ENCODE measurements around the gene SMPD4.
"Not testable (repeated sequence)": the region's sequence is repeated elsewhere in the genome, so short reads cannot be mapped to it uniquely, and the experiment has no call there.

The SMPD4 gene

DNA sequence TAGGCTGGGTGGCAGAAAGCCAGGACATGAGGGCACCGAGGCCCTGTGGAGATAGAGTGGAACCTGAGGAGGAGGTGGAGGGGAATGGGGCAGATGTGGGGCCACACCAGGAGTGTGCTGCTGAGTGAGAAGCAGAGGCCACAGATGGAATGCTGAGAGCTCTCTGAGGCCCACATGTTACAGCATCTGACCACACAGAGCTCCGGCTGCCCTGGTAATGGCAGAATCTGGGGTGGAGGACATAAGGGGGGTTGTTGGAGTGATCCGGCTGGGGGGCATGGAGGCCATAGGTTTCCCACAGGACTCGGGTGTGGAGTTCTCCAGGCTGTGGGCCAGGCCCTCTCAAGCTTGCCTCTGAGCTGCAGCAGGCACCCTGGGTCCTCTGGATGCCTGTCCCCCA lies 4.5 kb upstream of the SMPD4 start:
- no peak for DNase-seq

DNA sequence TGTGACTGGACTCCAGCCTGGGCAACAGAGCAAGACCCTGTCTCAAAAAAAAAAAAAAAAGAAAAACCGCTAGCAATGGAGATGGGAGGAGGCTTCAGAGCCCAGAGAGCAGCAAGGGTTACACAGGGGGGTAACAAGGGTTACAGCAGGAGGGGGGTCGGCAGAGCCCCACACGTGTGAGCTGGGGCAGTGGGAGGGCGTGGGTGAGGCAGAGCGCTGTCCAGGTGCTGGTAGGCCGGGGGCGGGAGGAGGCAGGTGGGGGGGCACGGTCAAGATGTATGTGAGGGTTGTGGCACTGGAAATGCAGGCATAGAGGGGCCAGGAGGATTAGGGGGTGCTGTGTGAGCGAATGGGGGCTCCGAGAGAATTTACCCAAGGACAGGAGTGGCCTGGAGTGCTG lies 4.0 kb upstream of the SMPD4 start:
- no peak for DNase-seq

DNA sequence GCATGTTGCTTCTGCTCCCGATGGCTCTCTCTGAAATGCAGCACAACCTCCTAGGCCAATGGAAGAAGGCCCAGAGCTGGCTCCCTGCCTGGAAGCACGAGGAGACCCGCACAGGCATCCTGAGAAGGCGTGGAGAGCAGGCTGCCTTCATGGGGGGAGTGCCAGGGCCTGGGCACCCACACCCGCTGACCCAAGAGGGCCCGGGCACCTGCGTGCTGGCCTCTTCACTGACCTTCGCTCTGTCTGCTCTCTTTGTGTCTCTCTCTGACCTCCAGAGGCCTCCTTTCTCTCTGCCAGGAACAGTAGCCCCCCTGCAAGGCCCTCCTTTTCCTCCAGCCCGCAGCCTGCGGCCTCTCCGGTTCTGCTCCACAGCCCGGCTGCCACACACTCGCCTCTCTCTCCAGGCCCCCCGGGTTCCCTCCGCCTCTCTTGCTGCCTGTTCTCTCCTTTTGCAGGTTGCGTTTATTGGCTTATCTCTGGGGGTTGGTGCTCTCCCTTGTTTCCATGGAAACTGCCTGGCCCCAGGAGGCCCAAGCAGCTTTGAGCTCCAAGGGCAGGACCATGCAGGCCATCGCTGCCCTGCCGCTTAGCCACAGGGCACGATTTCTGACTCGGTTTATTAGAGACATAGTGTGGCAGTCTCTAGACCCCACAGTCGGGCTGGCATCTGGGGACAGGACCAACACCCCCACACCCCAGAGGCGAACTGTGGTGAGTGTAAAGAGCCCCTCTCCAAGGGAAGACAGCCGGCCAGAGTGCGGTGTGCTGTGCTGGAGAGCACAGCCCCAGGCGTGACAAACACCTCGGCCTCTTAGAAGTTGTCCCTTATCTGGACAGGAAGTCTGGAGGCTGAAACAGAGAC lies 2.3 kb upstream of the SMPD4 start:
- DNase-seq = no peak

DNA sequence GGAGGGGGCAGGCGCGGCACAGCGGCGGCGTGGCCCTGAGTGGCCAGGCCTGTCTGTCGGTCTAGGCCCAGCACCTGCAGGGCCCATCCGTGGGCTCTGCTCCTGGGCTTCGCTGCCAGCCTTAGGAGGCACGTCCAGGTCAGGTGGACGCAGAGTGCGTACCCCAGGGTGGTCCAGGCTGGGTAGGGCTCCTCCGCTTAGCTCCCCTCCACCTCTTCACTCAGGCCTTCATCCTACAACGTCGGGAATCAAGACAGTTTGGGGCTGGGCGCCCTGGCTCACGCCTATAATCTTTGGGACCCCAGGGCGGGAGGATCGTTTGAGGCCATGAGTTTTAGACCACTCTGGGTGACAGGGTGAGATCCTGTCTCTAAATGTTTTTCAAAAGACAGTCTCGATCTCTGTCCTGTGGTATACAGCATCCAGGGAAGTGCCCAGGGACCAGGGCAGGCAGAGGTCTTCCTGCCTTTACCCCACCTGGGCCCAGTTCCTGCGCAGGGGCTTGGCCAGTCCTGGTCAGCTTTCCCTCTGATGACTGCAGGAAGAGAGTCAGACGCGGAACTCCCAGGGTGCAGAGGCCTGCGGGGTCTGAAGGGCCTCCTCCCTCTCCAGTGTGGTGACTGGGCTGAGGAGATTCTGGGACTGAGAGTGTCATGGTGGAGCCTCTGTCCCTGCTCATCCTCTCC lies 1.6 kb upstream of the SMPD4 start:
- not testable (repeated sequence) for DNase-seq

DNA sequence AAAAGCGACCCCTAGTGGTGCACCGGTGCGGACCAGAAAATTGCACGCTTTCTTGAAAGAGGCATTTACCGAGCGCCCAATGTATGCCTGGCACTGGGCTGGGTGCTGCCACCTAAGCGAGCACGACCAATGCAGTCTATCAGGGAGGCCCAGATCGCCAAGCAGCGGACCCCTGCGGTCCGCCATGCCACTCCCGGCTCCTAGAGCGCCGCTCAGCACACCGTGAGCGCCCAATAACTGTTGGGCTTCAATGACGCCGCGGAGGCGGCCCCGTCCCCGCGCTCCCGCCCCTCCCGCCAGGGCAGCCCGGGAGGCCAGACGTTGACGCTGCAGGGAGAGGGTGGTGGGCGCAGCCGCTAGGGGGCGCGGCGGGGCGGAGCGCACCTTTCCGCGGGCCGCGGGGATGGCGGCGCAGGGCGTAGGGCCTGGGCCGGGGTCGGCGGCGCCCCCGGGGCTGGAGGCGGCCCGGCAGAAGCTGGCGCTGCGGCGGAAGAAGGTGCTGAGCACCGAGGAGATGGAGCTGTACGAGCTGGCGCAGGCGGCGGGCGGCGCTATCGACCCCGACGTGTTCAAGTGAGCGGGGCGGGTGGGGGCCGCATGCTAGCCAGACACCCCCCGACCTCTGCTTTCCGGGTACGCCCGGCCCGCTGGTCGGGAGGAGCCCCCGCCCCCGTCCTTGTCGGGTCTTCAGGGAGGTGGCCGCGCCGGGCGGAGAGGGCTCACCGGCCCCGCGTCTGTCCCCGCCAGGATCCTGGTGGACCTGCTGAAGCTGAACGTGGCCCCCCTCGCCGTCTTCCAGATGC lies 679 bp upstream of the SMPD4 start, which contains the start of gene MZT2B:
Gene MZT2B, plus strand, starts transcription at position 383 of the 803 bp plus-strand sequence. Its CDS starts 21 bp downstream, at position 404.
- peak; percentile 95 for DNase-seq

DNA sequence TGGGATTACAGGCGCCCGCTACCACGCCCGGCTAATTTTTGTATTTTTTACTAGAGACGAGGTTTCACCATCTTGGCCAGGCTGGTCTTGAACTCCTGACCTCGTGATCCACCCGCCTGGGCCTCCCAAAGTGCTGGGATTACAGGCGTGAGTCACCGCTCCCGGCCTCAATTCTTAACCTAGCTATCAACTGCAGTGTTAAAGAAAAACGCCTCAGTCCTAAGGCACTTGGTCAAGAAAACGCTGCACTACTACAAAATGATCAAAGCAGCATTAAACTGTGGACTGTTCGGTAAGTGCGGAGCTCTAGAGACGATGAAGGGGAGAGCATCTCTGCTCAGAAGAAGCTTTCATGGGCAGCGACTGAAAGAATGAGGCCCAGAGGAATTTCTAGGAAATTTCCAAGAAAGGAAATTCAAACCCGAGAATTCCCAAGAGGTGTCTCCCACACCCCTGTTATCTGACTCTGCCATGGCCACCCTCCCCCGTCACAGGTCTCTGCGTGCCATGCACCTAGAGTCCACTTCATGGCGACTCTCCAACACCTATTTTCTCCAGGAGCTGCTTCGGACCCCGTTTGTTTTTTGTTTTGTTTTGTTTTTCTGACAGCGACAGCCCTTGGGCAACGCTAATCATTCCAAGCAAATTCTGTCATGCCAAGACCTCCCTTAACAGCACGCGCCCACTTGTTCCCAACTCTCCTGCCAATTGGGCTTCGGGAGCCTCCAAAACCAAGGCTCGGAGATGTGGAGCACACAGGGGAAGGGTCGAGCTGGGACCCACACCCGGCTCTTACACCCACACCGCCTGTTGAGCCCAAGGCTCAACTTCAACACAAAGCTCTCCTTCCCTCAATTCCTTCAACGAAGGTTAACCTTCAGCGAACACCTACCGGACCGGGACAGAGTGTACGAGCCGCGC lies 738 bp downstream of the SMPD4 start:
- not testable (repeated sequence) for DNase-seq

DNA sequence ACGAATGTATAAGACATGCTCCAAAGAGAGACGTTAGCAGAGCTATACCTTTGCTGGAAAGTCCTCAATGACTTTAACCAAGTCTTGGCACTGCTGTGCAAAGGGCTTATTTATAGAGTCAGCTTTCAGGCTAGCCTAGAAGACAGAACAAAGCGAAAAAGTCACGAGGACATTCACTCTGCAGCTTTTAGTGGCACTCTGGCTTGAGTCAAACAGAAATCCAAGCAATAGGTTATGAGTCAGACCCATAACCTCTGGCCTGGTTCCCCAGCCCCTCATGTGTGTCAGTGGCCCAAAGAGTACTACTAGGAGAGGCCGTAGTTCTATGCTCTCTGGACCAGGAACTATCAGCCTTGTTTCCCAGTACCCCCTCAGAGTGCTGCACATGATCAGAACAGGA lies 6.5 kb downstream of the SMPD4 start:
- peak; percentile 63 for DNase-seq

DNA sequence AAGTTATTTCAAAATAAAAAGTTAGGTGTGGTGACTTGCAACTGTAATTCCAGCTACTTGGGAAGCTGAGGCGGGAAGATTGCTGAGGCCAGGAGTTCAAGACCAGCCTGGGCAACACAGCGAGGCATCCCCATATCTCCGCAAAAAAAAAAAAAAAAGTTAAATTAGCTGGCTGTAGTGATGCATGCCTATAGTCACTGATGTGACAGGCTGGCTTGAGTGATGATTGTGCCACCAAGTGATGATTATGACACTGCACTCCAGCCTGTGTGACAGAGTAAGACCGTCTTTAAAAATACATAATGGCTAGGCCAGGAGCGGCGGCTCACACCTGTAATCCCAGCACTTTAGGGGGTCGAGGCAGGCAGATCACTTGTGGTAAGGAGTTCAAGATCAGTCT lies 11.5 kb downstream of the SMPD4 start:
- no peak for DNase-seq

DNA sequence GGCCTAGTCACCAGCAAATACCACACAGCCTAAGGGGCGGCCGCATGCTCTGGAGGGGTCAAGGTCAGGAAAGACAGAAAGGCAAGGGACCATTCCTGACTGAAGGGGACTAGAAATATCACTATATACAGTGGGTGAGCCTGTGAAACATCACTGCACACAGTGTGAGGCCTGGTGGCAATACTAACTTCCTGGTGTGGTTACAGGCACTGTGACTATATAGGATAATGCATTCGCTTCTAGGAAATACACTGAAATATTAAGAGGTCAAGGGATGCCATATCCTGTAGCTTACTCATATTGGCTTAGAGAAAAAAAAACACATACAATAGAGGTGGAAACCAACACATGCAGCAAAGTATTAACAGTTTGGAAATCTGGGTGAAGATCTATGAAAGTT lies 12.2 kb downstream of the SMPD4 start:
- DNase-seq = peak; percentile 28

DNA sequence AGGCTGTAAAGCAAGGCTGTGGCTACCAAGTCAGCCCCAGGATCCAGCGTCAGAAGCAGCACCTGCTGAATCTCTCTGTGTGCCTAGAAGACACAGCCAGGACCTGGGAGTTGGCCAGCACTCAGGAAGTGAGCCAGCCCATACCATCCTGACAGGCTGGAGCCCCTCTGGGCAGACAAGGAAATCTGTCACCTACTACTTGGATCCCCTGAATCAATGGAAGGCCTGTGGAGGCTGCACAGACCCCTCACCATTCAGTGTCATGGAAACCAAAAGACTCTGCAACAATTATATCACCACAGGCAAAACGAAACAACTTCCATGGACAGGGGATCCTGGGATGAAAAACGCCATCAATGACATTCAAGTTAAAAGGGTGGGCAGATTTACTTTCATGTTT lies 14.8 kb downstream of the SMPD4 start:
- not testable (repeated sequence) for DNase-seq

DNA sequence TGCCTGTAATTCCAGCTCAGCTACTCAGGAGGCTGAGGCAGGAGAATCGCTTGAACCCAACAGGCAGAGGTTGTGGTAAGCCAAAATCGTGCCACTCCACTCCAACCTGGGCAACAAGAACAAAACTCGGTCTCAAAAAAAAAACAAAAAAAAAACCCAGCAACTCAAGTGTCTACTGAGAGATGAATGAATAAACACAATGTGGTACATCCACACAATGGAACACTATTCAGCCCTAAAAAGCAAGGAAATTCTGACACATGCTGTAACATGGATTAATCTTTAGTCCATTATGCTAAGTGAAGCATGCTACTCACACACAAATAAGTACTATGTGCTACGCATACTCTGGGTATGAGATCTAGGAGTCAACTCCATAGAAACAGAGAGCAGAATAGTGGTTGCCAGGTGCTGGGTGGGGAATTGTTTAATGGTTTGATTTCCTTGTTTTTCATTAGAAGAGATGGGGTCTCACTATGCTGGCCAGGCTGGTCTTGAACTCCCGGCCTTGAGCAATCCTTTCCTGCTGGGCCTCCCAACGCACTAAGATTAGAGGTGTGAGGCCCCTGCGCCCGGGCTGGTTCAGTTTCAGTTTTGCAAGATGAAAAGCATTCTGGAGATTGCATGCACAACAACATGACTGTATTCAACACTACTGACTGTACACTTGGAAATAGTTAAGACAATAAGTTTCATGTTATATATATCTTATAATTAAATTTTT lies 15.9 kb downstream of the SMPD4 start:
- no peak for DNase-seq

DNA sequence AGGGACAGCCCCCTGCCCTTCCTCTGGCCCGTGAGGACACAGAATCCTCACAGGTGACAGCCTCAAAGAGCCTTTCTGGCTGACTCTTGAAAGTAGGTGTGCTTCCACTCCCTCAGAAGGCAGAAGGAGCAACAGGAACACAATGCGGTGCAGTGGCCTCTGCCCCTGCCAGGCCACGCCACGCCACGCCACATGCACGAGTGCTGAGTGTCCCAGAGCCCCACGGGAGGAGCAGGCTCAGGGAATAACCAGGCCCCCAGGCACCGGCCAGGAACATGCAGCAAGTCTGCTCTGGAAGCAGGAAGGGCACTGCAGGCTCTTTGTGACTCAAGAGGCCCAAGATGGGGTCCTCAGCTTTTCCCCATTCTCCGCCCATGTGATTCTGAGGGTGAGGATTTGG lies 18.4 kb downstream of the SMPD4 start:
- DNase-seq = no peak

DNA sequence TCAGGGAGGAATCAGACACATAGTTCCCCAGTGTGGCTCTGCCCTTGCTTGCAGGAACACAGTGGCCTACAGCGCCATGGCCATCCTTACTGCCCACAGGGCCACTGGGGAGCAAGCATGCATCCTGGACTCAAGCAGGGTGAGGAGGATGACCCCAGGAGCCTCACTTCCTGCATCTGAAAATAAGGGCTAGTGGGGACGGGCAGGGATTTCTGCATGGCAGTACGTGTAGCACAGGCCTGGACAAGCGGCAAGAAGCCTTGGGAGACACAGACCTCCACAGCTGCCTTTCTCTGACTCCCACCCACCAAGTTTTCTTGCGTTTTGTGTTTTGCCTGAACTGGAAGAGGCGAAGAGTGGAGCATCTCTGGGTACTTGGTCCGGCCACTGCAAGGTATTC lies 18.9 kb downstream of the SMPD4 start:
- DNase-seq = not testable (repeated sequence)

DNA sequence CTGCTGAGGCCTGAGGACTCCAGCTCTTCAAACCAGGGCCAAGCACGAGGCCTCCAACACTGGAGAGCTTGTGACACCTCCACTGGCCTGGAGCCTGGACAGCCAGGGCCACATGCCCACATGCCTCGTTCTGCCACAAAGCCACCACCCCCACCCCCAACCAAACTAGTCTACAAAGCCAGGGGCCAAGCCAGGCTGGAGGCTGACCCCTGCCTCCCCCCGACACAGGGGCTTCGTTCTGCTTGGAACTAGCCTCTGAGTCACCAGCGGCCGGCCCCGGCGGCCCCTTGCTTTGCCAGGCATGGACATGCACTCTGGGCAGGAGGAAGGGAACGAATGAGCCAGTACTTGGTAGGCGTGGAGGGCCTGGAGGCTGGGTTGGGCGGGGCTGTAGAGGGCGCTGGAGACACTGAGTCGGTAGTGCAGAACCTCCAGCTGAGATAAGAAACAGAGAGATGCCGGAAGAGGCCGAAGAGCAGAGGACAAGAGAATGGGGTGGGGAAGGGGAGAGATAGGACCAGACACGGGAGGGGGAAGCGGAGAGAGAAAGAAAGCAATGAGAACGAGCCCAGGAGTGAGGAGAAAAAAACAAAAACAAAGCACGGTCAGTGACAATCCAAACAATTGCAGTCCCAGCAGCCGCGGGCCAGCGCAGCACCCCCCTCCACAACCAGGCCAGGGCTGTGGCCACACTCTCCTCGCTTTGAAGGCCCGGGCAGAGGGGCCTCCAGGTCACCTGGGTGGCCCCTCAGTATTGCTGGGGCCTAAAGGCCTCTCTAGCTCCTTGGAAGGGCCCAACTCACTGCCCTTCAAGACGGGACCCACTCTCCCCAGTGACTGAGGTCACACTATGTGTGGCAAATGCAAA lies 20.3 kb downstream of the SMPD4 start:
- not testable (repeated sequence) for DNase-seq

DNA sequence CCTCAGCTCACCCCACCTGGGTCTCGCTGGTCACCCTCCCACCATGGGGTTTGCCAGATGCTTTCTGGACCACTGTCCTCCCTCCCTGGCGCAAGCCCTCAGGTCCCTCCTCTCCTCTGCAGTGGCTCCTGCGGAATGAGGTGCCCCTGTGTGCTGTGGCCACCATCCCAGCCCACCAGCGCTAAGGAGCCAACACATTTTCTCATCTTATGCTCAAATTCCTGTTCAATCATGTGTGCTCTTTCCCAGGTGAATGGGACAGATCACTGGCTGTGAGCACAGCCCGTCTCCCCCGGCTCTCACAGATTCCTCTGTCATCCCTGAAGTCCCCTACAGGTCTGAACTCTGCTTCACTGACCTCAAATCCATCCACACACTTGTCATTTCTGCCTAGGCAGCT lies 21.3 kb downstream of the SMPD4 start:
- no peak for DNase-seq

DNA sequence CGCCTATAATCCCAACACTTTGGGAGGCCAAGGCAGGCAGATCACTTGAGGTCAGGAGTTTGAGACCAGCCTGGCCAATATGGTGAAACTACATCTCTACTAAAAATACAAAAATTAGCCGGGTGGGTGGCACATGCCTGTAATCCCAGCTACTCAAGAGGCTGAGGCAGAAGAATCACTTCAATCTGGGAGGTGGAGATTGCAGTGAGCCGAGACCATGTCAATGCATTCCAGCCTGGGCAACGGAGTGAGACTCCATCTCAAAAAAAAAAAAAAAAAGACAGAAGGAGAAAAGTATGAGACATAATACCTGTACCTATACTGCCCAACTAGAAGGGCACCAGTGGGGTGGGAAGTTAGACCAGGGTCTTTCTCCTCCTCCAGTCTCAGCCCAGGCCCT lies 22.0 kb downstream of the SMPD4 start:
- DNase-seq = not testable (repeated sequence)

DNA sequence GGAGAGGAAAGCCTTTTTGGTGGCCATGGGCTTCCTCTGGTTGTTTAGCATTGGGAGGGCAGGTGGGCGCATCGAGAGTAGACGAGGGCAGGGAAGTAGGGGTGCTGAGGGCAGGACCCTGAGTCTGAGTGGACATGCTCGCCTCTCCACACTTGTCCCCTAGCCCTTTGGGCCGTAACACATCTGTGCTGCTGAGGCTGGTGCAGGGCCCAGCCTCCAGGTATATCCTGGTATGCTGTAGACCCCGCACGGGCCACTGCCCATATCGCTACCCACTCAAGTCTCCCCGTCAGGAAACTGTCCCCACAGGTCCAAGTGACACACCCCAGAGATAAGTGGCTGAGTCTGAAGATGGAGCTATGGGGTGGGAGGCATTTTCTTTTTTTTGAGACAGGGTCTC lies 22.8 kb downstream of the SMPD4 start:
- no peak for DNase-seq

DNA sequence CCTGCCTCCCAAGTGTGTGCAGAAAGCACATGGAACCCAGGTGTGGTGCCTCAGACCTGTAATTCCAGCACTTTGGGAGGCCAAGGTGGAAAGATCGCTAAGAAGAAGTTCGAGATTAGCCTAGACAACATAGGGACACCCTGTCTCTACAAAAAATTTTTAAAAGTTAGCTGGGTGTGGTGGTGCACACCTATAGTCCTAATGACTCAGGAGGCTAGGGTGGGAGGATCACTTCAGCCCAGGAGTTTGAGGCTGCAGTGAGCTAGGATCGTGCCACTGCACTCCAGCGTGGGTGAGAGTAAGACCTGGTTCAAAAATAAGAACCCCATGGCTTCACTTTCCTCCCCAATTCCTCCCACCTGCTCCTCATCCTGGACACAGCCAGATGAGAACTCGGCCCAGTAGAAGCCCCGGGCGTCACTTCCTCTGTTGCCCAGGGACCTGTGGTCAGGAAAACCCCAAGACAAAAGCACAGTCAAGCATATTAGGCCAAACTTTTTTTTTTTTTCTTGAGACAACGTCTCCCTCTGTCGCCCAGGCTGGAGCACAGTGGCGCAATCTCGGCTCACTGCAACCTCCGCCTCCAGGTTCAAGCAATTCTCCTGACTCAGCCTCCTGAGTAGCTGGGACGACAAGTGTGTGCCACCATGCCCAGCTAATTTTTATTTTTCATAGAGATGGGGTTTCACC lies 23.4 kb downstream of the SMPD4 start:
- DNase-seq = peak; percentile 44

DNA sequence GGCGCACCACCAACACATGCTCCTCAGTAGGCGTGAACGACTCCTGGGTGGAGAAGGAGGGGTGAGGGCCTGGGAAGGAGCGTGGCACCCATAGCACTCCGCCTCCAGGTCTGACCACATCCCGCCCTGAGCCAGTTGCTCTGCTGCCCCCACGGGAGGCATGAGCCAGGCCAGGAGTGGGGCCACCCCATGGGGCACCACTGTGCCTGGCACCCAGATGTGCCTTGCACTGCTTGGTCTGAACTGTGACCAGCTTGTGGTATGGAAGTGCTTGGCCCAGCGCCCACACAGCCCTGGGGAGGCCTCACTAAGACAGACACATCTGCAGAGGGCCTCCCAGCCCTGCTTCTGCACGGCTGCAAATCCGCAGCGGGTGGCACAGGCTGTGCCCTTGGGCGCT lies 24.0 kb downstream of the SMPD4 start:
- not testable (repeated sequence) for DNase-seq

DNA sequence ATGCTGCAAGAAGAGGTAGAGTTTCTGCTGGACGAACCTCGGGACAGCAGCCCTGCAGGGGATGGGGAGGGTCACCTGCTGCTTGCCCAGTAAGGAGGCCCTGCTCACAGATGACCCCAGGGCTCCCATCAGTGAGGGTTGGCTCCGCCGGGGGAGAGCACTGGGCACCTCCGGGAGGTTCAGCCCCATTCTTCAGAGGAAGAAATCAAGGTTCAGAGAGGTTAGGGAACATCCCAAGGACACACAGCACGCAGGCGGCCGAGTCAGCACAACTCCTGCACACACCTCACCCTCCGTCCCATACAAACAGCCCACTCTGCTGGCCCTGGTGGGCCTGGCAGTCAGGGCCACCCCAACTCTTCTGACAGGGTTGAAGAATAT lies 24.8 kb downstream of the SMPD4 start:
- no peak for DNase-seq

Measured in activated CD4-positive, alpha-beta T cell treated with anti-CD3 and anti-CD28 coated beads, Interleukin-10, Interleukin-2, amounts not matched to agents 100 ng/mL and 50 ng/mL, durations not matched to agents 16 hours and 8 hours (primary cell).